Nephron (organoid): Measurements from ENCODE around the gene ADGRD2.
"Not testable (repeated sequence)": the region's sequence is repeated elsewhere in the genome, so short reads cannot be mapped to it uniquely, and the experiment has no call there.

Experiments
- H3K27ac Mint-ChIP-seq, 3 experiments: 2 replicates each; pipeline ENCODE4 v1.8.0; 2020; ENCODE audit warnings: mixed read lengths in 3 of 3, mild to moderate bottlenecking in 2 of 3, moderate library complexity in 1 of 3
- H3K27me3 Mint-ChIP-seq: 2 replicates; pipeline ENCODE4 v1.8.0; 2021; ENCODE audit warnings: low read depth, mild to moderate bottlenecking, moderate library complexity, mixed read lengths
- H3K36me3 Mint-ChIP-seq: 2 replicates; pipeline ENCODE4 v1.8.0; 2020; ENCODE audit warnings: low read depth, mixed read lengths
- H3K4me1 Mint-ChIP-seq: 2 replicates; pipeline ENCODE4 v1.8.0; 2020; ENCODE audit warnings: mixed read lengths
- H3K4me3 Mint-ChIP-seq, 3 experiments: 2 replicates each; pipeline ENCODE4 v1.8.0; 2020; ENCODE audit warnings: mild to moderate bottlenecking in 3 of 3, mixed read lengths in 3 of 3, moderate library complexity in 2 of 3
- H3K9me3 Mint-ChIP-seq: 2 replicates; pipeline ENCODE4 v1.8.0; 2020; ENCODE audit warnings: mixed read lengths
- CTCF ChIP-seq, 3 experiments: fragments of 200-600 bp; sonication (generic); IDR thresholded peaks; one replicate each; pipeline ENCODE4 v1.5.0; 2021; ENCODE audit warnings: antibody characterized with exemption in 3 of 3; ENCODE audit not compliant: unreplicated experiment in 3 of 3

The ADGRD2 gene

DNA sequence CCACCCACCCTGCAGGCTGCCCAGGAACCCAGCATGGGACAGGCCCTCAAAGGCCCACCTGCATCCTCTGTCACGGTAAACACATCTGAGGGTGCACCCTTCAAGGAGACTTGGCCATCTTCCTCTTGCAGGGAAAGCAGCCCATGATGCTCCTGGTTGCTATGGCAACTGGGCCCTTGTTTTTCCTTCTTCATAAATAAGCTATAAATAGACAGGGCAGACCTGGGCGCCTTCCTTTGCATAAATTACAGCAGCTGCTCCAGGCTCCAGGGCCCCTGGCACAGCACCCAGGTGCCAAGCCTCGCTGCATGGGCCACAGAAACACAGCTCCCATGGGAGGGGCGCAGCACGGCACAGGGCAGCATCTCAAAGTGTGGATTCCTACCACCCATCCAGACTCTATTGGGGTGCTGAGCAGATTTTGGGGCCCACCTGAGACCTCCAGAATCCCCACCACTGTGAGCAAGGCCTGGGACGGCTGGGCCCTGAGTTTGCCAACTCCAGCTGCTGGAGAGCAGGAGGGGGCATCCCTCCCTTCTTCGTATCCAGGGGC, 29.2 kb upstream of the ADGRD2 start:
- H3K36me3 Mint-ChIP-seq: no peaks in the 10 kb centered on the region
- no peaks in the 10 kb centered on the region for H3K9me3 Mint-ChIP-seq
- TF ChIP-seq CTCF (IDR thresholded peaks at IDR 0.05; ENCODE audit: unreplicated experiment in 3 of 3): no peak
- peaks cover 13% of the 10 kb centered on the region for H3K27me3 Mint-ChIP-seq
- H3K4me1 Mint-ChIP-seq: peaks cover 8% of the 10 kb centered on the region
- H3K4me3 Mint-ChIP-seq: no peak overlapping the region
- H3K27ac Mint-ChIP-seq: no peak overlapping the region

- peak overlapping the region in 1 of 3 experiments; percentile 40 for H3K27ac Mint-ChIP-seq
- TF ChIP-seq CTCF (IDR thresholded peaks at IDR 0.05; ENCODE audit: unreplicated experiment in 3 of 3): no peak
- peaks cover 13% of the 10 kb centered on the region for H3K27me3 Mint-ChIP-seq
- H3K4me1 Mint-ChIP-seq: peaks cover 8% of the 10 kb centered on the region
- H3K36me3 Mint-ChIP-seq: no peaks in the 10 kb centered on the region
- peak overlapping the region in 1 of 3 experiments; percentile 28 for H3K4me3 Mint-ChIP-seq
- H3K9me3 Mint-ChIP-seq: no peaks in the 10 kb centered on the region
Observed at GRCh38 chr9:124423155-124423554, 27.1 kb upstream of the ADGRD2 start.

DNA sequence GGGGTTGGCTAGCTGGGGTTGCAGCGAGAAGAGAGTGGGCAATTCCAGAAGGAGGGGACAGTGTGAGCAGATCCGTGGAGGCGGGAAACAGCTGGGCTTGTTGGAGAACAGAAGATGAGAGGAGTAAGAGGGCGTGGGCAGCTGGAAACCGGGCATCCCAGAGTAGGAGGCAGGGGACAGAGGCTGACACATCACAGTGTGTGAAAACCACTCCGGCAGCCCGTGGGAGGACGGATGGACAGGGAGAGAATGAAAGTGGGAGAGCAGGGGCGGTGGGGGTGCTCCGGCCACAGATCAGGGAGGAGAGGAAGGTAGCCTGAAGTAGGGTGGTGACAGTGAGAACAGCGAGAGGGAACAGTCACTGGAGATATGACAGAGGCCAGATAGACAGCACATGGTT, 26.7 kb upstream of the ADGRD2 start:
- H3K27me3 Mint-ChIP-seq: peaks cover 13% of the 10 kb centered on the region
- peak overlapping the region in 1 of 3 experiments; percentile 28 for H3K4me3 Mint-ChIP-seq
- no peak for TF ChIP-seq CTCF (IDR thresholded peaks at IDR 0.05; ENCODE audit: unreplicated experiment in 3 of 3)
- H3K36me3 Mint-ChIP-seq: no peaks in the 10 kb centered on the region
- H3K9me3 Mint-ChIP-seq: no peaks in the 10 kb centered on the region
- H3K27ac Mint-ChIP-seq: peak overlapping the region in 2 of 3 experiments; percentile 3 to 40
- peaks cover 8% of the 10 kb centered on the region for H3K4me1 Mint-ChIP-seq

GRCh38 chr9:124425733-124426132, 24.5 kb upstream of the ADGRD2 start:
- H3K9me3 Mint-ChIP-seq, H3K36me3 Mint-ChIP-seq, H3K4me1 Mint-ChIP-seq, H3K27ac Mint-ChIP-seq, H3K27me3 Mint-ChIP-seq, H3K4me3 Mint-ChIP-seq: not testable (repeated sequence)

DNA sequence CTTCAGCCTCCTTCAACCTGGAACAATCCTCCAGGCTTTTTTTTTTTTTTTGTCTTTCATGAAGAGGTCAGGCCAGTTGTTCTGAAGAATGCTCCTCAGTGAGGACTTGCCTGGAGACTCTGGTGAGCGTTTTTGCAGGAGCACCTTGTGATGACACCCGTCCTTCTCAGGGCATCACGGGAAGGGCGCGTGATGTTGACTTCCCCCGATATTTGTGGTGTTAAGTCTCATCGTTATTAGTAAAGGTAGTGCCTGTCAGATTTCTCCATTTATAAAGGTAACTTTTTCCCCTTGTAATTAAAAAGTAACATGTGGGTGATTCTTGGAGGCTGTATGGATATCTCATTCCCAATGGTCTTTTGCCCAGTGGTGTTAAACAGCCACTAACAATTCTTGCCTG, 23.9 kb upstream of the ADGRD2 start:
- no peak overlapping the region for H3K27ac Mint-ChIP-seq
- no peak overlapping the region for H3K4me3 Mint-ChIP-seq
- no peaks in the 10 kb centered on the region for H3K36me3 Mint-ChIP-seq
- H3K27me3 Mint-ChIP-seq: peaks cover 9% of the 10 kb centered on the region
- no peak for TF ChIP-seq CTCF (IDR thresholded peaks at IDR 0.05; ENCODE audit: unreplicated experiment in 3 of 3)
- H3K4me1 Mint-ChIP-seq: peaks cover 8% of the 10 kb centered on the region
- H3K9me3 Mint-ChIP-seq: no peaks in the 10 kb centered on the region

GRCh38 chr9:124427281-124427680, 23.0 kb upstream of the ADGRD2 start:
- Mint-ChIP-seq H3K9me3 (no peaks in the 10 kb centered on the region), H3K4me1 (peaks cover 8% of the 10 kb centered on the region), H3K4me3 (no peak overlapping the region), H3K27ac (no peak overlapping the region), H3K27me3 (peaks cover 9% of the 10 kb centered on the region), H3K36me3 (no peaks in the 10 kb centered on the region)
- no peak for TF ChIP-seq CTCF (IDR thresholded peaks at IDR 0.05; ENCODE audit: unreplicated experiment in 3 of 3)
